Loucy (cell line): Measurements from ENCODE around the gene ANXA4.

Source experiments
- H2AFZ ChIP-seq: fragments of 200-600 bp; sonication (generic); 2 replicates; pipeline ENCODE4 v1.6.0; 2016; ENCODE audit warnings: antibody characterized with exemption, mild to moderate bottlenecking, low read length, moderate library complexity
- H3F3A ChIP-seq: fragments of 200-600 bp; 2 replicates; pipeline ENCODE4 v1.6.0; 2016; ENCODE audit warnings: antibody characterized with exemption, low read depth, mild to moderate bottlenecking
- H3K27me3 ChIP-seq: fragments of 200-600 bp; sonication (generic); 2 replicates; pipeline ENCODE4 v1.6.1; 2014; ENCODE audit warnings: low read length, mild to moderate bottlenecking; ENCODE audit not compliant: insufficient read depth, poor library complexity, severe bottlenecking
- H3K36me3 ChIP-seq: fragments of 200-600 bp; sonication (generic); 2 replicates; pipeline ENCODE4 v1.6.1; 2016; ENCODE audit warnings: low read length; ENCODE audit not compliant: insufficient read depth
- H3K4me1 ChIP-seq: fragments of 200-600 bp; sonication (generic); 2 replicates; pipeline ENCODE4 v1.5.1; 2014; ENCODE audit warnings: low read length, mild to moderate bottlenecking; ENCODE audit not compliant: insufficient read depth, poor library complexity, severe bottlenecking
- H3K4me2 ChIP-seq: fragments of 200-600 bp; sonication (generic); 2 replicates; pipeline ENCODE4 v1.6.0; 2014; ENCODE audit warnings: antibody characterized with exemption, low read length, low read depth, mild to moderate bottlenecking; ENCODE audit not compliant: poor library complexity, severe bottlenecking
- H3K4me3 ChIP-seq: fragments of 200-600 bp; sonication (generic); 2 replicates; pipeline ENCODE4 v1.5.1; 2014; ENCODE audit warnings: low read length, mild to moderate bottlenecking, mixed read lengths; ENCODE audit not compliant: poor library complexity, severe bottlenecking
- H3K79me2 ChIP-seq: fragments of 200-600 bp; sonication (generic); 2 replicates; pipeline ENCODE4 v1.6.1; 2014; ENCODE audit warnings: low read length; ENCODE audit not compliant: insufficient read depth
- H3K9ac ChIP-seq: fragments of 200-600 bp; sonication (generic); 2 replicates; pipeline ENCODE4 v1.6.0; 2014; ENCODE audit warnings: mild to moderate bottlenecking, low read depth, low read length, moderate library complexity; ENCODE audit not compliant: poor library complexity, severe bottlenecking
- H3K9me2 ChIP-seq: fragments of 200-600 bp; sonication (generic); replicated peaks from 2 replicates; pipeline ENCODE4 v1.6.1; 2016; ENCODE audit warnings: low read depth, low read length, mixed read lengths
- H3K9me3 ChIP-seq: fragments of 200-600 bp; sonication (generic); 2 replicates; pipeline ENCODE4 v1.6.1; 2014; ENCODE audit warnings: mild to moderate bottlenecking, antibody characterized with exemption, low read length, low read depth; ENCODE audit not compliant: insufficient read depth
- H4K20me1 ChIP-seq: fragments of 200-600 bp; sonication (generic); 2 replicates; pipeline ENCODE4 v1.6.0; 2014; ENCODE audit warnings: antibody characterized with exemption, low read length, mild to moderate bottlenecking; ENCODE audit not compliant: insufficient read depth, poor library complexity, severe bottlenecking
- EZH2phosphoT487 ChIP-seq: fragments of 200-600 bp; IDR thresholded peaks from 2 replicates; pipeline ENCODE4 v1.6.1; 2018; ENCODE audit warnings: antibody characterized with exemption, mild to moderate bottlenecking, moderate library complexity, borderline replicate concordance
- TF ChIP-seq, protein P1 (sequence below): fragments of 200-600 bp; sonication (generic); conservative IDR thresholded peaks from 2 replicates; pipeline ENCODE4 v1.5.1; 2014; ENCODE audit warnings: mild to moderate bottlenecking, antibody characterized with exemption, low read length

Gene ANXA4

GRCh38 chr2:69770193-69770702 is 28.3 kb downstream of the ANXA4 start:
- no peaks in the 10 kb centered on the region for H3K79me2 ChIP-seq
- H3K27me3 ChIP-seq = peaks cover 21% of the 10 kb centered on the region
- 0 out of 2 replicates have a peak, but pooled peaks cover 2% of the 10 kb centered on the region for H3F3A ChIP-seq
- H3K9ac ChIP-seq = no peak overlapping the region
- no peak overlapping the region for H3K4me3 ChIP-seq
- TF ChIP-seq, protein P1, sequence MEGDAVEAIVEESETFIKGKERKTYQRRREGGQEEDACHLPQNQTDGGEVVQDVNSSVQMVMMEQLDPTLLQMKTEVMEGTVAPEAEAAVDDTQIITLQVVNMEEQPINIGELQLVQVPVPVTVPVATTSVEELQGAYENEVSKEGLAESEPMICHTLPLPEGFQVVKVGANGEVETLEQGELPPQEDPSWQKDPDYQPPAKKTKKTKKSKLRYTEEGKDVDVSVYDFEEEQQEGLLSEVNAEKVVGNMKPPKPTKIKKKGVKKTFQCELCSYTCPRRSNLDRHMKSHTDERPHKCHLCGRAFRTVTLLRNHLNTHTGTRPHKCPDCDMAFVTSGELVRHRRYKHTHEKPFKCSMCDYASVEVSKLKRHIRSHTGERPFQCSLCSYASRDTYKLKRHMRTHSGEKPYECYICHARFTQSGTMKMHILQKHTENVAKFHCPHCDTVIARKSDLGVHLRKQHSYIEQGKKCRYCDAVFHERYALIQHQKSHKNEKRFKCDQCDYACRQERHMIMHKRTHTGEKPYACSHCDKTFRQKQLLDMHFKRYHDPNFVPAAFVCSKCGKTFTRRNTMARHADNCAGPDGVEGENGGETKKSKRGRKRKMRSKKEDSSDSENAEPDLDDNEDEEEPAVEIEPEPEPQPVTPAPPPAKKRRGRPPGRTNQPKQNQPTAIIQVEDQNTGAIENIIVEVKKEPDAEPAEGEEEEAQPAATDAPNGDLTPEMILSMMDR = no peak
- no peak for TF ChIP-seq EZH2phosphoT487
- no peaks in the 10 kb centered on the region for H3K9me2 ChIP-seq
- no peaks in the 10 kb centered on the region for H4K20me1 ChIP-seq
- H3K4me2 ChIP-seq = no peak overlapping the region
- no peaks in the 10 kb centered on the region for H3K36me3 ChIP-seq
- H3K9me3 ChIP-seq = no peaks in the 10 kb centered on the region
- H3K4me1 ChIP-seq = peaks cover 21% of the 10 kb centered on the region
- H2AFZ ChIP-seq = no peak overlapping the region

DNA sequence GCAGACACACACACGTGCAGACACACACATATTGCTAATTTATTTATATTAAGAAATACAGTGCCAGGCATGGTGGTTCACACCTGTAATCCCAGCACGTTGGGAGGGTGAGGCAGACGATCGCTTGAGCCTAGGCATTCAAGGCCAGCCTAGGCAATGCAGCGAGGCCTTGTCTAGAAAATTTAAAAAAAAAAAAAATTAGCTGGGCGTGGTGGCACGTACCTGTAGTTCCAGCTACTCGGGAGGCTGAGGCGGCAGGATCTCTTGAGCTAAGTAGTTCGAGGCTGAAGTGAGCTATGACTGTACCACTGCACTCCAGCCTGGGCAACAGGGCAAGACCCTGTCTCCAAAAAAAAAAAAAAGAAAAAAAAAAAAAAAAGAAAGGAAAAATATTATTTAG is 28.8 kb downstream of the ANXA4 start:
- H3K9me3 ChIP-seq = no peaks in the 10 kb centered on the region
- peaks cover 21% of the 10 kb centered on the region for H3K27me3 ChIP-seq
- H3F3A ChIP-seq = 0 out of 2 replicates have a peak, but pooled peaks cover 2% of the 10 kb centered on the region
- H3K4me2 ChIP-seq = no peak overlapping the region
- no peak overlapping the region for H3K4me3 ChIP-seq
- no peak overlapping the region for H2AFZ ChIP-seq
- H3K36me3 ChIP-seq = no peaks in the 10 kb centered on the region
- no peak for TF ChIP-seq EZH2phosphoT487
- TF ChIP-seq, protein P1 = no peak
- no peaks in the 10 kb centered on the region for H3K79me2 ChIP-seq
- no peaks in the 10 kb centered on the region for H3K9me2 ChIP-seq
- no peaks in the 10 kb centered on the region for H4K20me1 ChIP-seq
- H3K9ac ChIP-seq = no peak overlapping the region
- peaks cover 24% of the 10 kb centered on the region for H3K4me1 ChIP-seq

- TF ChIP-seq, protein P1 = no peak
- TF ChIP-seq EZH2phosphoT487 = no peak
- H3K9ac ChIP-seq = no peak overlapping the region
- H3K4me2 ChIP-seq = no peak overlapping the region
- no peaks in the 10 kb centered on the region for H3K79me2 ChIP-seq
- H3K9me2 ChIP-seq = no peaks in the 10 kb centered on the region
- H3K36me3 ChIP-seq = no peaks in the 10 kb centered on the region
- H2AFZ ChIP-seq = no peak overlapping the region
- H3K4me3 ChIP-seq = no peak overlapping the region
- 0 out of 2 replicates have a peak, but pooled peaks cover 2% of the 10 kb centered on the region for H3F3A ChIP-seq
- H3K4me1 ChIP-seq = peaks cover 21% of the 10 kb centered on the region
- peaks cover 21% of the 10 kb centered on the region for H3K27me3 ChIP-seq
- peaks cover 4% of the 10 kb centered on the region; the same call in 1 of the 2 replicates for H3K9me3 ChIP-seq
- no peaks in the 10 kb centered on the region for H4K20me1 ChIP-seq
Measured at GRCh38 chr2:69771461-69771860, 29.5 kb downstream of the ANXA4 start.
